ENCODE measurements around the gene TOR3A.

- TF ChIP-seq GATA2 (IDR thresholded peaks at IDR 0.05; ENCODE audit: low read depth, low read length) (no peak), GATA3 (IDR thresholded peaks at IDR 0.05; ENCODE audit: low read depth, low read length) (no peak)
Observed at GRCh38 chr1:179061360-179062282, 20.2 kb upstream of the TOR3A start.
